NCI-H524 treated with DMSO at 0.1 percent for 48 hours (cell line): ENCODE measurements around the gene FGD1.
"Not testable (repeated sequence)": the region's sequence is repeated elsewhere in the genome, so short reads cannot be mapped to it uniquely, and the experiment has no call there.

Source experiments
- DNase-seq: peaks from one replicate; lab custom pipeline; 2025; lab: John Stamatoyannopoulos, UW

FGD1 gene

DNA sequence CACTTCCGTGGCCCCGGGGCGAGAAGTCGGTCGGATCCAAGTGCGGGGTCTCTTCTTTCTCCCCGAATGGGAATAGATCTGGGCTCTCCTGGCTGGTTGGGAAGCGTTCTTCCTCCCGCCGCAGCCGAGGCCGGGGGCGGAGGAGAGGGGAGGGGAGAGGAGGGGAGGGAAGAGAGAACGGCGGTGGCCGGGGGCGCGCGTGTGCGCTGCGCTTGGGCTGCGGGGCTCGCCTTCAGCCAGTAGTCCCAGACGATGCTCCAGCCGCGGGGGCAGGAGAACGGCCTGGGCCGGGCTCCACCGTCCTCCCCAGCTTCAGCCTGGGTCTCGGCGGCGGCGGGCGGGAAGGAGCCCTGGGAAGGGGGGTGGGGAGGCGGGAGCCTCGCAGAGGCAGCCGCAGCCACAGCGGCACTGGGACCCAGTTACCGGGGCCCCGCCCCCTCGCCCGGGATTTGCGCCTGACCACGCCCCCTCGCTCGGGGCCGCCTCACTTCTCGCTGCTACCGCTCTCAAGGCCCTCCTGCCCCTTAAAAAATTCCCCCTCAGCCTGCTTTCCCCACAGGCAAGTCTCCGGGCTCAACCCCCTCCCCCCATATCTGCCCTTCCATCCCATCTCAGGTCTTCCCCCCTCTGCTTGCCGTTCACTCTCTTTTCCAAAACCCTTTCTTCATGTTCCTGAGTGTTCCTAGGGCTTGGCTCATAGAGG, at the start of gene FGD1:
Gene FGD1 (minus strand): TSS at position 421 of the 703 bp plus-strand sequence. CDS start 802 bp downstream, outside the sequence.
- DNase-seq: peak; percentile 35

DNA sequence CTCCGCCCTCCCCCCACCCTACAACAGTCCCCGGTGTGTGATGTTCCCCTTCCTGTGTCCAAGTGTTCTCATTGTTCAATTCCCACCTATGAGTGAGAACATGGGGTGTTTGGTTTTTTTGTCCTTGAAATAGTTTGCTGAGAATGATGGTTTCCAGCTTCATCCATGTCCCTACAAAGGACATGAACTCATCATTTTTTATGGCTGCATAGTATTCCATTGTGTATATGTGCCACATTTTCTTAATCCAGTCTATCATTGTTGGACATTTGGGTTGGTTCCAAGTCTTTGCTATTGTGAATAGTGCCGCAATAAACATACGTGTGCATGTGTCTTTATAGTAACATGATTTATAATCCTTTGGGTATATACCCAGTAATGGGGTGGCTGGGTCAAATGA, 46.2 kb upstream of the FGD1 start:
- DNase-seq: not testable (repeated sequence)

DNA sequence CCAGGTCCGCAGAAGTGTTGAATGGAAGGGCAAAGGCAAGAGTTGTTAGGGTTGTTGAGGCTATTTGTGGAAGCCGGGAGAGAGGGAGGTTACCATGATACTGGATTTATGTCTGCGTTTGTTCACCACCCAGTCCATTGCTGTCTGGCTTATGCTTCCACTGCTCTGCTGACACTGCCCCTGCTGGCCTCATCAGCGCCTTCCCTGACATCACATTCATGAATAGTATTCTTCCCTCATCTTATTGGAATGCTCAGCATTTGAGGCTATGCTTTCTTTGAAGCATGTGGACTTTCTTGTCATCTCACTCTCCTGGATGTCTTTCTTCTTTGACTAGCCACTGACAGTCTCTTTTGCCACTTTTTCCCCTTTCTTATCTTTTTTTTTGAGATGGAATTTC, 44.3 kb upstream of the FGD1 start:
- DNase-seq: no peak

DNA sequence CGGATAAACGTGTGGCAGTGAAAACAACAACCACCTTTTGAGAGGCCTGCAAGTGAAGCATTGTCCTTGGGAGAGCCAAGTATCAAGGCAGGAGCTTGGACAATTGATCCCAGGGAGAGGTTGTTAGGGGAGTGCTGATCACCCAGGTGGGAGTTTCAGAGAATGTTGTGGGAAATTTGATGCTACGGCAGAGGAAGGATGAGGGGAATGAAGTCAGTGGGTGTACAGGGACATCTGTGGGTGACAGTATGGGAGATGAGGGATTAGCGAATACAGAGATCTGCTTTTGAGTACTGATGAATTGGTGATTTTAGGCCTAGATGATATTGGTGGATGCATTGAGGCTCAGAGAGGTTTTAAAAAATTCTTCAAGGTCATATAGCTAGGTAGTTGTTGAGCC, 38.2 kb upstream of the FGD1 start:
- DNase-seq: no peak

DNA sequence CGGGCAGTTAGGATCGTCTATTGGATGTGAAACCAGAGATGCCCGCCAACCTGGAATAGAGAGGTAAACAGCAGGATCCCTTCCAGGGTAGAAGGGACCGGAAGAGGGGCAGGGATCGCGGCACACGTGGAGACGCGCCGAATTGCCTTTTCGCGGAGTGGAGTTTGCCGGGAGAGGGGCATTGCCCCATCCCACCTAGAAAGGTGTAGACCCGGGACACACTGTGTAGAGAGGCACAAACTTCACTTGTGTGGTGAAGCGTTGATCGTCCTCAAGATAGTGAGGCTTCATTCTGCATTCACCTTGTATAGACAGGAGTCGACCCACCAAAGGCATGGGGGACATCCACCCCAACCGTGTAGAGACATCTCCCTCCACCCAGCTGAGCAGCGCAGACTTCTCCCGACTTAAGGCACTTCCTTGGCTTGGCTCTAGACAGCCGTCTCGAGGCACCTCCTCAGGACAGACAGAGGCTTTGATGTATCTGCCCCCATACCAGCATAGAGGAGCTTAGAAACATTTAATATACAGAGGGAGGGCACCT, 34.4 kb upstream of the FGD1 start:
- DNase-seq: no peak

DNA sequence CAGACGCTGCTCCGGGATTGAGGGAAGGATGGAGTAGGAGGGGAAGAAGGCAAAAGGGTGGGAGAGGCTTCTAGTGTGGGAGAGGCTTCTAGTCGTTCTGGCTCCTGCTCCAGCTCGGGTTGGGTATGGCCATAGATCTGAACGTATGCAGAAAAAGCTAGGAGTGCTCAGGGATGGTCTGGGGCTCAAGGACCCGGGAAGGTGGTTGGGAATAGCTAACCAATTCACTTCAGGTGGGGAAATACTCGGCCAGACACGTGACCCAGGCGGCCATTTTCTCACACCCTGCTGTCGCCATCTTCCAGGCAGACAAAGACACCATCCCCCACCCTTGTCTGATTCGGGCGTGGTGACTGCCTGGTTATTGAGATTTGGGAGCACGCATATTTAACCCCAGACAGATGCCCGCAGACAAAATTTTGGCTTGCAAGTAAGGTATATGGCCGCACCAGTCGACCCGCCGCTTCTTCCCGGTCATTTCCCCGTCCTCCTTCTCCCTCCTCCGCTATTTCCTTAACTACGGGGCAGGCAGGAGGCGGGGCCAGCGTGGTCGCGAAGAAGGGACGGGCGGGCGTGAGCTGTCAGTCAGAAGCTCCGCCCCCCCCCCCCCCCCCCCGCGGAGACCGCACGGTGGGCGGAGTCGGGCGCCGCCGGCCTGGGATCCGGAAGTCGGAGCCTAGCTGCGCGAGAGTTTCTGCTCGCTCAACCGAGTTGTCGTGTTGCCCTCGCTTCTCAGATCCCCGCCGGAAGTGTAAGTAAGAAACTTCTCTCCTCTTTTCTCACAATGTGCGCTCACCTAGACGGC, 33.7 kb upstream of the FGD1 start, which contains the start of gene GNL3L:
Gene GNL3L (plus strand): TSS at position 668 of the 805 bp plus-strand sequence. CDS start 2,348 bp downstream, outside the sequence.
- DNase-seq: peak; percentile 70

DNA sequence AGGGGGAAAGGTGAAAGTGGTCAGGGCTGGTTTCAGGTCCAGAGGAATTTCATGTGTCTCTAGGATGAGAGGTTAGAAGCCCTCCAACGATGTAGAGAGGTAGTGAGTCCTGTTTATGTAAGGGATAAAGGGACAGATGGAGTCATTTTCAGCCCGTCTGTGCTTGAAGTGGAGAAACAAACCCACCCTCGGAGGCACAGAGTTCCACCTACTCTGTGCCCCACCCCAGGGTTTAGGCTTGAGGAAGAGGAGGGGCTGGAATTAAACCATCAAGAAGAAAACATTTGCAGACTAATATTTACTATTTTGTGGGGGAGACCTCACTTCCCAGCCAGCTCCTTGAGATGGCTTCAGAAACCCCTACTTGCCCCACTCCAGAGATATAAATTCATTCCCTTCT, 33.1 kb upstream of the FGD1 start:
- DNase-seq: peak; percentile 66

DNA sequence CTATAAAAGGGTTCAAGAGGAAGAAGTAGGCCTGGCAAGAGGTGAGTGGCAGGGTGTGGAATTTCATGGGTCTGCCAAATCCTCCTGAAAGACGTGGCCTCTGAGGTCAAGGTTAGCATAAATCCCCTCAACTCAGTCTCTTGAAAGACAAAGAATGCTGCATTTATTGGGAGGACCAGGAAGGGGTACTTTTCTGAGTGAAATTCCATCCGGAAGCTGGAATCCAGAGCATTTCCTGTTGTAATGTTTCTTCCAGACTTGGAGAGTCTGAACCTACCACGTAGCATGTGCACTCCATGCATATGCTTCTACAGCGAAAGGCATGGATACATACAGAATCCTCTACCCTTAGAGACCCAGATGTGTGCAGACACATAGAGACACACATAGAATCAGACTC, 13.4 kb upstream of the FGD1 start:
- no peak for DNase-seq

DNA sequence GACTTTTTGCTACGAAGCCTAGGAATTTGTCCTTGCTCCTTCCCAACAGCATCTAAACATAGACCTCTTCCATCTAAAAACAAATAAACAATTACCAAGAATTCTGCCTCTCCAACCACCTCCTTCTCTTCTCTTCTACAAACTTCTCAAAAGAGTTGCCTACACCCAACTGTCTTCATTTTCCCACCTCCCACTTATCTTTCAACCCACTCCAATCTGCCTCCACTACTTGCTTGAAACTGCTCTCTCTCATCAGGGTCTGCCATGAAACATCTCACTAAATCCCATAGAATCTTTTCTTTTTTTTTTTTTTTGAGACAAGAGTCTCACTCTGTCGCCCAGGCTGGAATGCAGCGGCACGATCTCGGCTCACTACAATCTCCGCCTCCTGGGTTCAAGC, 902 bp upstream of the FGD1 start:
- no peak for DNase-seq

DNA sequence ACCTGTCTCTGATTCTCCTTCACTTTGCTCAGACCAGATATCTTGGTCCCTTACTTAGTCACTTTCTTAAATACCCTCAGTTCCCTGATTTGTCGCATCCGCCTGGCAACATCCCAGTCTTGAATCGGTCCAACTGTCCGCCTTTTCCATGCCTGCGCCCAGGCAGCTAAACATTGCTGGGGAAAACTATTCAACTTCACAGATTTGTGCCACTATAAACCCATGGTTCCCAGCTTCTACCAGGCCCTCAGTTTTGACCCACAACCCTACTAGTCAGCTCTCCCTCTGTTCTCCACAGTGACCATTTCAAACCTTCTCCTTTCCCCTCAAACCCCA, 451 bp upstream of the FGD1 start:
- no peak for DNase-seq

DNA sequence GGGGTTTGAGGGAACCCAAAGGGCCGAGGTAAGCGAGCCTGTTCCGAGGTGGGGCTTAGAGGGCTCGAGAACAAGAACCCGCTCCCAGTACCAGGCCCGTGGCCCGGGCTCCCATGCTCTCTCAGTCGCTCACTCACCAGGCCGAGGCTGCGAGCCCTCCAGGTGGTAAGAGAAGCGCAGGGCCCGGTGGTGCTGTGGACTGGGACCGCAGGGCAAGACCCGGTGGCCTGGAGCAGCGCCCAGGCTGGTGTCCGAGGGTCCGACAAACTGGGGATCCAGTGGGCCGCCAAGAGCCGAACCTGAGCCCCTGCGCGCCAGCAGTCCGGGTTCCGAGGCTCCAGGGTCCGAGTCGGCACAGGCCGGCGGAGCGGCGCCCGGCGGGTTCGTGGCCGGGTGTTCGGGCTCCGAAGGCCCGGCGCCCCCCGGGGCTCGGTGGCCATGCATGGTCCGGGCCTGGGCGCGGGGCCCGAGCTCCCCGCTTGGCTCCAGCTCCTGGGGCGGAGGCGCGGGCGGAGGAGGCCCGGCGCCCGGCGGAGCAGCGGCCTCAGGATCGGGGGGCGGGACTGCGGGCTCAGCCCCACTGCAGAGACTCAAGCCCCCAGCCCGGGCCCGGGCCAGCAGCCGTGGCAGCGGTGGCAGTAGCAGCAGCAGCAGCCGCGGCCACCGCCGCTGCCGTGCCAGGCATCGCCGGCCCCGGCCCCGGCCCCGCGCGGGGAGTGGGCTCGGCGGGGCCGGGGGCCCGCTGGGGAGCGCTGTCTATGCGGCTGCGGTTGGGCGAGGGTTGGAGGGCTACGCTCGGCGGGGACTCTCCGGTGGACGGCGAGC, 833 bp downstream of the FGD1 start:
- DNase-seq: no peak

DNA sequence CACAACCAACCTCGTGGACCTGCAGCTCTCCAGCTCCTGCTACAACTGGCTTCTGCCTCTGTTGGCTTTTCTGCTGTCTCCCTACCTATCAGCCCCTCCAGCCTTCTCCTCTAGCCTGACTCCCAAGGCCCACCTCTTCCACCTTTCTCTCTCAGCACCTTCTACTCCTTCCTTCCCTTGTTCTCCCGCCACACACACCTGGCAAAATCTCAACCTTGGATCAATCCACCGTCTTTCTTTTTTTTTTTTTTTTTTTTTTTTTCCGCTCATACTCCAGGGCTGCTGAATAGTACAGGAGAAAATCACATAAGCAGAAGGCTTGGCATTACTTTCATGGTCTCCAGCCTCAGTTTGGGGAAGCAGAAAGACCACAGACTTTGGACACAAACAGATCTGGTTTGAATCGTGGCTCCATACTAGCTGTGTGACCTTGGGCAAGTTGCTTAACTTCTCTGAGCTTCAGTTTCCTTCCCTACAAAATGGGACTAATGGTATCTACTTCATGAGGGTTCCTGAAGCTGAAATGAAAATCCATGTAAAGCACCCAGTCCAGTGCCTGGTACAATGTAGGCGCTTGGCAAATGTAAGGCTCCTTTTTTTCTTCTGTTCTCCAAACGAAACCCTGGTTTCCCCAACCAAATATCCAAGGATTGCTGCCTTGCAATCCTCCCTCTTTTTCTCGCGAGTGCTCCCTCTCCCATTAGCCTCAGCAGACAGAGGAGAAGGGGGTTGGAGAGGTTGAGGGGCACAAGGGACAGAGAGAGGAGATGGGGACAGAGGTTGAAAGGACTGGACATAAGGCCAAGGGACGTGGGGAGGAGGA, 1.7 kb downstream of the FGD1 start:
- no peak for DNase-seq

DNA sequence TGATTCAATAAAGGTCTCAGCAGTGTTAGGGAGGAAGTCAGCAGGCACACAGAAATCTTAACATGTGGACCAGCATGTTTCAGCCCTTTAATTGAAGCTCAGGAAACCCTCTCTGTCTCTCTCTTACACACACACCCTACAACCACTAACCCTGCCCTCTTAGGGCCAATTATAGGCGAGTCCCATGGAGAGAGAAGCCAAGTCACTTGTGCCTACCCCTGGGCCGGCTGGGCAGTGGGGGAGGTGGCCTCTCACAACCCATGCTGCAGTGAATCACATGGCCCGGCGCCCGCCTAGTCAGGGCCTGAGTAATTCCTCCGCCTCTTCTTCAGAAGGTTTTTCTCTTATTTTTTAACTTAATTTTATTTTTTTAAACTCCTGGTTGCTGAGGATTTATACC, 3.7 kb downstream of the FGD1 start:
- DNase-seq: no peak

DNA sequence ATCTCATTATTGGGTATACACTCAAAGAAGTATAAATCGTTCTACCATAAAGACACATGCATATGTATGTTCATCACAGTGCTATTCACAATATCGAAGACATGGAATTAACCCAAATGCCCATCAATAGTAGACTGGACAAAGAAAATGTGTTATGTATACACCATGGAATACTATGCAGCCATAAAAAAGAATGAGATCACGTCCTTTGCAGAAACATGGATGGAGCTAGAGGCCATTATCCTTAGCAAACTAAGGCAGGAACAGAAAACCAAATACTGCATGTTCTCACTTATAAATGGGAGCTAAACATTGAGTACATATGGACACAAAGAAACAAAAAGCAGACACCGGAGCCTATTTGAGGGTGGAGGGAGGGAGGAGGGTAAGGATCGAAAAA, 6.2 kb downstream of the FGD1 start:
- not testable (repeated sequence) for DNase-seq

DNA sequence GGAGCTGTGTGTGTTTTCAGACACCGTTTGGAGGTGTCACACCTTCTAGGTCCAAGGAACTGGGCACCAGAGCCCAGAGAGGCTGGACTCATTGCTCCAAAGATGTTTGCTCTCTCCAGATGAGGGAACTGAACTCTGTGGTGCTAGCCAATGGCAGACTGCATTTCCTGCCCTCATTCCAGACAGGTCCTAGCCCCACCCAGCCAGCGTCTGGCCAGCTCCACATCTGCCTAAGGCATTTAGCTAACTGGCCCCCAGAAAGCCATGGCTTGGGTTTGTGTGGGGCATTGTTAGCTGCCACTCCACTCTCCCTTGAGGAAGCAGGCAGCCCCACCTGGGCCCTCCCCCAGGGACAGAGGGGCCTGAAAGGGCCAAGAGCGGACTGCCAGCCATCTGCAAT, 11.4 kb downstream of the FGD1 start:
- no peak for DNase-seq

DNA sequence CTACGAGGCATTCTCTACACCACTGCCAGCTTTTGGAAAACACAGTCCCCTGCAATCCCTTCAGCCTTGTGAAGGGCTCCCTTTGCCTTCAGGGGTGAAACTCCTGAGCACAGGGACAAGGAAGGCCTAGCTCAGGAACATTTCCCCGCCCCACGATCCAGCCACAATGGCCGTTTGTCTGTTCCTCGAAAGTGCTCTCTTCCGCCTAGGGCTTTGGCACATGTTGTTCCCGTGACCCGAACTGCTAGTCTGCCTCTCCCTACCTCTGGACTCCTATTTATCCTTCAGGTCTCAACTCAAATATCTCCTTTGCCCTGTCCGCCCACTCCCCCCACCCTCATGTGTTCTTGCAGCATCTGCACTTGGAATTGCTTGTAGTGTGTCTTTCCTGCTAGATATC, 12.1 kb downstream of the FGD1 start:
- DNase-seq: no peak

DNA sequence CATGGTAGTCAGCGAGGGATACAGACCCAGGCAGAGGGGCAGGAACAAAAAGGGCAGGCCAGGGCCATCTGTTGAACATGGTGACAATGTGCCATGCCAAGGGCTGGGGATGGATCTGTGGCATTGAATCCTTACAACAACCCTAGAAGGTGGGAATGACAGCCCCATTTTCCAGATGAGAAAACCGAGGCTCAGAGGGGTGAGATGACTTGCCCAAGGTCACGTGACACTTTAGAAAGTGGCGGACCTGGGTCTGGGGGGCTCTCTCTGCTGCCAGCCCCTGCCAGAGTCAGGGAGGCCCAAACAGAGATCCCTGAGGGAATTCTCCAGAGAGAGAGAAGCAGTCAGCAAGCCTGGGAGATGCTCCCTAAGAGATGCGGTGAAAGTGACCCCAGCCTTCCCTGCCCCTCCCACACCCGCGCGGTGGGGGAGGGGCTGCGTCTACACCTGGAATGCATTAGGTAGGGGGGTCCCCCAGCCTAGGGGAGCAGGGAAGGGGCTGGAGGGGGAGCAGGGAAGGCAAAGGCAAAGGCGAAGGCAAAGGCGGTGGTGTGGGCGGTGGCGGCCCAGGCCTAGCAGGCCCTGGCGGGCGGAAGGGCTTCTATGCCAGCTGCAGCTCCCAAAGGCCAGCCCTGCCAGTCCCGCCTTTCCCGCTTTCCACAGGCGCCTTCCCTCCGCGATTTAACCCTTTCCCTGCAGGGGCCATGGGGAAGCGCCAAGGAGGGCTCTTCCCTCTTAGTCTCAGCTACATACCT, 13.0 kb downstream of the FGD1 start:
- no peak for DNase-seq

DNA sequence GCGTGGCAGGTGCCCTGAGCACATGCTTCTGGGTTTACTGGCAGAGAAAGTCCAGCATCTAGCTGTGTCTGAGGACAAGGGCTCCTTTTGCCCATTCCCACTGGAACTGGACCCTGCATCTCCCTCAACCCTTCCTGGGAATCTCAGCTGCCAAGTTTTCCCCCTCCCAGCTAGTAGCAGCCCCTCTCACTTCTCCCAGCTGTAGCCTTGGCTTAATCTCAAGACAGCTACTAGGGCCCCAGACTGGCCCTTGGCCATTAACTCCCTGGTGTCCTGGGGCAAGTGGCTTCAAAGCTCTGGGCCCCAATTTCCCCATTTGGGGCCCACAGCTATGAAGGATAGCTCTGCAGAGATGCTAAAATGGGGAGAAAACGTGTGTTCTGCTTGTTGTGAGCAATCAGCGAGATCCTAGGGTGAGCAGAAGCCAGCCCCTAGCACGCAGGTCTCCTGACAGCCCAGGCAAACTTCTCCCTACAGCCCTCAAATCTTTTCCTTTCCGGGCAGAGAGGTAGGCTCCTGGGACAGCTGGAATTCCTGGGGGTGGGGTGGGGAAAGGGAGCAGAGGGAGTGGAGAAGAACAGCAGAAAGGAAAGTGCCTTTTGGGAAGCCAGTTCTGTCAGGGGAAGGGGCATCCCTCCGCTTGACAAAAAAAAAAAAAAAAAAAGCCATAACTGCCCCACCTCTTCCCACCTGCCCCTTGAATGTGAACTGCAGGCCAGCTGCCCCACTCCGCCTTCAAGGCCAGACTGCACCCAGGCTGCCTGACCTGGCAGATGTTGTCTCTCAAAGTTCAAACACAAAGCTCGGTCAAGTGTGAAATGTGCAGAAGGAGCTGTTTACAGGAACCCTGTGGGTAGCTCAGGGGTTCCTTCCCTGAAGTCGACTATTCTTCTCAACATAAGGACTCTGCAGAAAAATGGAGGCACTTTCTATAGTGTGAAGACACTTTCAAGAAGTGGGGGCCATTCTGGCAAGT, 16.6 kb downstream of the FGD1 start:
- peak; percentile 76 for DNase-seq
